Endothelial cell of umbilical vein (primary cell): ENCODE results near the gene MAN1A2. TPM values are rescaled to one million over a fixed set of nuclear protein-coding genes. Genes with fewer than 3 reads are reported as not detected.

Experiments
- BruUV-seq: library from RNA; stranded (reverse); fragments of 400-500 nt; replicated peaks from 2 replicates; lab custom pipeline; 2021; lab: Mats Ljungman, UMichigan
- CTCF ChIA-PET: fragments of 300-600, 350-600 bp; sonication (Branson Sonifier 250); formaldehyde crosslinking; loops from one replicate; lab custom pipeline; 2021; ENCODE audit warnings: antibody characterized with exemption, inconsistent platforms; lab: Charles Lee
- POLR2A ChIA-PET: fragments of 300-600, 350-600 bp; sonication (Branson Sonifier 250); formaldehyde crosslinking; loops from one replicate; lab custom pipeline; 2021; ENCODE audit warnings: antibody characterized with exemption, inconsistent platforms; lab: Charles Lee
- DNase-seq: peaks from one replicate; pipeline ENCODE4 v3.0.0-alpha.2; 2011; ENCODE audit warnings: low read depth, low spot score
- FAIRE-seq: peaks from 2 replicates; lab custom pipeline; 2011; peaks lifted over from hg19 to GRCh38; lab: Jason Lieb, UNC
- H2AFZ ChIP-seq: 2 replicates; pipeline ENCODE4 v1.6.0; 2012; ENCODE audit warnings: low read depth, low read length, control low read depth, inconsistent platforms
- H3K27ac ChIP-seq: 2 replicates; pipeline ENCODE4 v1.5.1; 2011; ENCODE audit warnings: low read depth, mild to moderate bottlenecking, control low read depth, low read length, moderate library complexity; ENCODE audit not compliant: insufficient read depth
- H3K27me3 ChIP-seq, 2 experiments: 2 replicates each; pipeline versions ENCODE4 v1.6.0 to v1.6.1; 2011; ENCODE audit warnings: low read length in 2 of 2, mixed read lengths in 1 of 2; ENCODE audit not compliant: control insufficient read depth in 2 of 2, insufficient read depth in 2 of 2
- H3K36me3 ChIP-seq, 2 experiments: 2 replicates in 1 of 2; 3 replicates in 1 of 2; pipeline ENCODE4 v1.5.1; 2011; ENCODE audit warnings: low read length in 2 of 2, mild to moderate bottlenecking in 1 of 2, moderate library complexity in 1 of 2; ENCODE audit not compliant: control insufficient read depth in 2 of 2, insufficient read depth in 2 of 2; ENCODE audit errors: extremely low read depth in 1 of 2
- H3K4me1 ChIP-seq: 3 replicates; pipeline ENCODE4 v1.5.1; 2011; ENCODE audit warnings: mild to moderate bottlenecking, low read length; ENCODE audit not compliant: control insufficient read depth, insufficient read depth; ENCODE audit errors: extremely low read depth
- H3K4me2 ChIP-seq: 2 replicates; pipeline ENCODE4 v1.6.1; 2011; ENCODE audit warnings: low read length, control low read depth, mixed read lengths; ENCODE audit not compliant: insufficient read depth
- H3K4me3 ChIP-seq, 3 experiments: fragments of 200-600 bp in 1 of 3; sonication (generic), shearing (Covaris generic) in 1 of 3; replicated peaks in 1 of 3; 2 replicates each; pipeline ENCODE4 v1.5.1; 2011 to 2016; ENCODE audit warnings: control low read depth in 3 of 3, low read length in 3 of 3, mild to moderate bottlenecking in 2 of 3, inconsistent platforms in 1 of 3, low read depth in 1 of 3, moderate library complexity in 1 of 3; ENCODE audit not compliant: insufficient read depth in 1 of 3
- H3K79me2 ChIP-seq: 2 replicates; pipeline ENCODE4 v1.6.0; 2012; ENCODE audit warnings: low read length, inconsistent platforms; ENCODE audit not compliant: control insufficient read depth, insufficient read depth
- H3K9ac ChIP-seq: replicated peaks from 2 replicates; pipeline ENCODE3; 2011; ENCODE audit warnings: low read length, control low read depth; ENCODE audit not compliant: insufficient read depth; ENCODE audit errors: extremely low read depth
- H3K9me1 ChIP-seq: replicated peaks from 3 replicates; pipeline ENCODE4 v1.6.0; 2011; ENCODE audit warnings: mild to moderate bottlenecking, low read length; ENCODE audit not compliant: control insufficient read depth, insufficient read depth; ENCODE audit errors: extremely low read depth
- H3K9me3 ChIP-seq: replicated peaks from 2 replicates; pipeline ENCODE4 v1.5.1; 2012; ENCODE audit warnings: low read length, inconsistent platforms; ENCODE audit not compliant: control insufficient read depth, insufficient read depth
- H4K20me1 ChIP-seq: replicated peaks from 2 replicates; pipeline ENCODE3; 2011; ENCODE audit warnings: mild to moderate bottlenecking, low read length; ENCODE audit not compliant: control insufficient read depth, insufficient read depth; ENCODE audit errors: extremely low read depth
- EZH2 ChIP-seq: IDR thresholded peaks from 2 replicates; pipeline ENCODE4 v1.6.1; 2012; ENCODE audit warnings: borderline replicate concordance, low read depth, mild to moderate bottlenecking, moderate library complexity, low read length, inconsistent platforms; ENCODE audit not compliant: severe bottlenecking
- FOS ChIP-seq: IDR thresholded peaks from 2 replicates; pipeline ENCODE4 v1.6.1; 2011; ENCODE audit warnings: mild to moderate bottlenecking, low read length, moderate library complexity, borderline replicate concordance; ENCODE audit not compliant: insufficient read depth
- GATA2 ChIP-seq: IDR thresholded peaks from 2 replicates; pipeline ENCODE4 v1.7.0; 2011; ENCODE audit warnings: low read depth, mild to moderate bottlenecking, moderate library complexity, mixed read lengths, low read length; ENCODE audit not compliant: insufficient read length, insufficient read depth
- JUN ChIP-seq: IDR thresholded peaks from 2 replicates; pipeline ENCODE4 v1.6.1; 2011; ENCODE audit warnings: borderline replicate concordance, low read depth; ENCODE audit not compliant: insufficient read length, insufficient read depth
- POLR2A ChIP-seq: IDR thresholded peaks from 2 replicates; pipeline ENCODE4 v1.6.1; 2012; ENCODE audit warnings: low read depth, mild to moderate bottlenecking, control low read depth, low read length
- POLR2AphosphoS5 ChIP-seq: IDR thresholded peaks from 2 replicates; pipeline ENCODE4 v1.6.1; 2012; ENCODE audit warnings: low read depth, mild to moderate bottlenecking, control low read depth, low read length, moderate library complexity; ENCODE audit not compliant: insufficient read depth
- dilution Hi-C: fragments of 300-500 bp; cut with MboI; formaldehyde crosslinking; loops from one replicate; pipeline ENCODE4 v1.15.0; 2019; ENCODE audit warnings: low sequenced_read_pairs; ENCODE audit not compliant: extremely low pct_ligation_motif_present
- intact Hi-C: fragments of 100-400 bp; cut with micrococcal nuclease; formaldehyde crosslinking; loops from one replicate; pipeline ENCODE4 v1.10.0; 2022
- polyA plus RNA-seq, 4 experiments: library from polyadenylated mRNA; depleted of rRNA in 3 of 4; stranded (reverse) in 3 of 4; unstranded in 1 of 4; fragments of >200 nt; gene quantifications; 2 replicates each; pipeline versions ENCODE4 v1.2.1 to v1.2.3, GENCODE V29; 2011 to 2012; ENCODE audit warnings: missing spikeins in 1 of 4
- total RNA-seq: library from RNA; stranded (reverse); gene quantifications from 2 replicates; pipeline ENCODE4 v1.2.3, GENCODE V29; 2021
- TF ChIP-seq, protein P1 (sequence below), 2 donors: IDR thresholded peaks; 1 replicate in 1 of 2; 2 replicates in 1 of 2; pipeline ENCODE4 v1.5.1; 2011; ENCODE audit warnings: low read length in 2 of 2, mild to moderate bottlenecking in 2 of 2, moderate library complexity in 2 of 2, control low read depth in 1 of 2, inconsistent platforms in 1 of 2, low read depth in 1 of 2; ENCODE audit not compliant: insufficient read depth in 1 of 2; ENCODE audit errors: extremely low read depth in 1 of 2
- TF ChIP-seq, protein P2 (sequence below): IDR thresholded peaks from 2 replicates; pipeline ENCODE4 v1.6.1; 2011; ENCODE audit not compliant: insufficient read depth, insufficient read length

Gene MAN1A2
- total and polyA plus RNA-seq, 2 donors (not counting 3 experiments of a cell fraction or from before 2014, with no cell fraction given) = 13.5 to 36.2 TPM

DNA sequence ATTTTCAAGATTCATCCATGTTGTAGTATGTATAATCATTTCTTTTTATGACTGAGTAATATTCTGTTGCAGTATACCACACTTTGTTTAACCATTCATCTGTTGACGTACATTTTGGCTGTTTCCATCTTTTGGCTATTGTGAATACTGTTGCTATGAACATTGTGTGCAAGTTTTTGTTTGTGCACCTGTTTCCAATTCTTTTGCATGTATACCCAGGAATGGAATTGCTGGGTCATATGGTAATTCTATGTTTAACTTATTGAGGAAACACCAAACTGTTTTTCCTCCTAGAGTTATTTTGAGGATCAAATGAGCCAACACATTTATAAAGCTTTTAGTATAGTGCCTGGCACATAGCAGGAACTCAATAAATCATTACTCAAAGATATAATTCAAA is 49.2 kb upstream of the MAN1A2 start:
- Histone ChIP-seq H3K27me3 (peaks cover 3 to 10% of the 10 kb centered on the region in 2 experiments), H3K9ac (no peak overlapping the region), H2AFZ (no peak overlapping the region), H3K4me1 (no peaks in the 10 kb centered on the region), H3K4me2 (no peak overlapping the region), H4K20me1 (no peaks in the 10 kb centered on the region), H3K9me3 (no peaks in the 10 kb centered on the region), H3K27ac (no peak overlapping the region), H3K4me3 (no peak overlapping the region), H3K79me2 (no peaks in the 10 kb centered on the region), H3K36me3 (no peaks in the 10 kb centered on the region), H3K9me1 (peaks cover 3% of the 10 kb centered on the region)
- dilution Hi-C loops (no loop called here), intact Hi-C loops (no loop called here)
- DNase-seq (no peak), FAIRE-seq (no peak)
- ChIA-PET CTCF (no interaction called here), POLR2A (no interaction called here)
- no TSS peak for BruUV-seq
- TF ChIP-seq FOS (no peak), JUN (no peak), GATA2 (no peak), POLR2A (no peak), POLR2AphosphoS5 (no peak), EZH2 (no peak)
- TF ChIP-seq, protein P1, sequence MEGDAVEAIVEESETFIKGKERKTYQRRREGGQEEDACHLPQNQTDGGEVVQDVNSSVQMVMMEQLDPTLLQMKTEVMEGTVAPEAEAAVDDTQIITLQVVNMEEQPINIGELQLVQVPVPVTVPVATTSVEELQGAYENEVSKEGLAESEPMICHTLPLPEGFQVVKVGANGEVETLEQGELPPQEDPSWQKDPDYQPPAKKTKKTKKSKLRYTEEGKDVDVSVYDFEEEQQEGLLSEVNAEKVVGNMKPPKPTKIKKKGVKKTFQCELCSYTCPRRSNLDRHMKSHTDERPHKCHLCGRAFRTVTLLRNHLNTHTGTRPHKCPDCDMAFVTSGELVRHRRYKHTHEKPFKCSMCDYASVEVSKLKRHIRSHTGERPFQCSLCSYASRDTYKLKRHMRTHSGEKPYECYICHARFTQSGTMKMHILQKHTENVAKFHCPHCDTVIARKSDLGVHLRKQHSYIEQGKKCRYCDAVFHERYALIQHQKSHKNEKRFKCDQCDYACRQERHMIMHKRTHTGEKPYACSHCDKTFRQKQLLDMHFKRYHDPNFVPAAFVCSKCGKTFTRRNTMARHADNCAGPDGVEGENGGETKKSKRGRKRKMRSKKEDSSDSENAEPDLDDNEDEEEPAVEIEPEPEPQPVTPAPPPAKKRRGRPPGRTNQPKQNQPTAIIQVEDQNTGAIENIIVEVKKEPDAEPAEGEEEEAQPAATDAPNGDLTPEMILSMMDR (IDR thresholded peaks at IDR 0.05; ENCODE audit: extremely low read depth in 1 of 2, insufficient read depth in 1 of 2, low read depth in 1 of 2, low read length in 2 of 2) = no peak
- TF ChIP-seq, protein P2, sequence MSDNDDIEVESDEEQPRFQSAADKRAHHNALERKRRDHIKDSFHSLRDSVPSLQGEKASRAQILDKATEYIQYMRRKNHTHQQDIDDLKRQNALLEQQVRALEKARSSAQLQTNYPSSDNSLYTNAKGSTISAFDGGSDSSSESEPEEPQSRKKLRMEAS = no peak
